Epidermal melanocyte (primary cell): ENCODE data around the gene LRRC75A.
A peak's percentile ranks its signal among the peaks of the same experiment; 100 is the strongest.
"Not testable (repeated sequence)": the region's sequence is repeated elsewhere in the genome, so short reads cannot be mapped to it uniquely, and the experiment has no call there.

Experiments
- DNase-seq: peaks from one replicate; pipeline ENCODE4 v3.0.0; 2011; ENCODE audit warnings: low spot score; ENCODE audit not compliant: insufficient read length

LRRC75A gene

DNA sequence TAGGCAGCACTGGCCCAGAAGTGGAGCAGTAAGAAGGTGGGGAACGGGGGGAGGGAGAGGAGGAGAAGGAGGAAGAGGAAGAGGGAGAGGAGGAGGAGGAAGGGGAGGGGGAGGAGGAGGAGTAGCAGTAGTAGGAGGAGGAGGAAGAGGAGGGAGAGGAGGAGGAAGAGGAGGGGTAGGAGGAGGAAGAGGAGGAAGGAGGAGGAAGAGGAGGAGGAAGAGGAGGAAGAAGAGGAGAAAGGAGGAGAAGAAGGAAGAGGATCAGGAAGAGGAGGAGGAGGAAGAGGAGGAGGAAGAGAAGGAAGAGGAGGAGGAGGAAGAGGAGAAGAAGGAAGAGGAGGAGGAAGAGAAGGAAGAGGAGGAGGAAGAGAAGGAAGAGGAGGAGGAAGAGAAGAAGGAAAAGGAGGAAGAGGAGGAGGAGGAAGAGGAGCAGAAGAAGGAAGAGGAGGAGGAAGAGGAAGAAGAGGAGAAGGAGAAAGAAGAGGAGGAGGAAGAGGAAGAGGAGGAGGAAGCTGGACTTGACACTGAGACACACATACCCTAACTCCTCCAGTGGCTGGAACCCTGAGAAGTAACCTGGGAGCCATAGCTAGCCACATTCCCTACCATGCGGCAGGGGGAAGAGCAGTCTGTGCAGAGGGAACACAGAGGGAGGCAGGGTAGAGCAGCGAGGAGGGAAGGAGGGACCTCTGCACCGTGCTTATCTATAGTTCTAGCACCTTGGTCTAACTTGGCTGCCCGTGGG, 35.8 kb downstream of the LRRC75A start:
- DNase-seq, result no peak

DNA sequence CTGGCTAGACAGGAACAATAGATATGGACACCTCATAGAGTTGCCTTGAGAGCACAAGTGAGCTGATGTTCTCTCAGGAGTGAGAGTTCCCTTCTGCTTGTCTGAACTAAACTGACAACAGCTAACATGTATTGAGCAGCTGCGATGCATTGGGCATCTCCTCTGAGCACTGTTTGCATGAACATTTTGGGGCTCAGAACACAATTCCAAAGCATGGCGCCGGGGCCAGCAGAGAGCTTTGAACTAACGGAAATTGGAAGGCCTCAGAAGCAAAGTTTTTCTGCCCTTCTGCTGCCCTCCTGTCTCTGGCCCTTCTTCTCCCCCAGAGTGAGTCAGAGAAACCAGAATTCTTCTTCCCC, 38.5 kb downstream of the LRRC75A start:
- DNase-seq, result no peak

DNA sequence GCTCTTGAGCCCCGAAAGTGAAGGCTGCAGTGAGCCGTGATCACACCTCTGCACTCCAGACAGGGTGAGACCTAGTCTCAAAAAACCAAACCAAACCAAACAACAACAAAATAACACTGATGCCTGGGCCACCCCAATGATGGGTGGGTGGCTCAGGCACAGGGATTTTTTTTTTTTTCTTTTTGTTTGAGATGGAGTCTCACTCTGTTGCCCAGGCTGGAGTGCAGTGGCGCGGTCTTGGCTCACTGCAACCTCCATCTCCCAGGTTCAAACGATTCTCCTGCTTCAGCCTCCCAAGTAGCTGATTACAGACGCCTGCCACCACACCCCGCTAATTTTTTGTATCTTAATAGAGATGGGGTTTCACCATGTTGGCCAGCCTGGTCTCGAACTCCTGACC, 39.7 kb downstream of the LRRC75A start:
- not testable (repeated sequence) for DNase-seq

DNA sequence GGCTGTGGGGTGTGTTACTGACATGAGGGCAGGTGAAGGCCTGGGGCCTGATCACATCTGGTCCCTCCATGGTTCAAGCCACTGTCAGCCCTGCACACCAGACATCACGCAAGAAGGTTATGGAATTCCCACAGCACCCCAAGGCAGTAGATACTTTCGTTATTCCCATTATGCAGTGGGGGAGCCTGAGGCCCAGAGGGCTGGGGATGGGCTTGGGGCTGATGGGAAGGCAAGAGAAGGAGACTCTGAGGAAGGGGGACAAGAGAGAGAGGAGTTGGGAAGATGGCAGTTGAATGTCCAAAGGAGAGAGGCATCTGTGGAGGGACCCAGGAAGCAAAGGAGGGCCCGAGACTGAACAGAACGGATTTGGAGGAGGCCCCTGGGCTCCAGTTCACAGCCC, 42.0 kb downstream of the LRRC75A start:
- DNase-seq, result no peak

DNA sequence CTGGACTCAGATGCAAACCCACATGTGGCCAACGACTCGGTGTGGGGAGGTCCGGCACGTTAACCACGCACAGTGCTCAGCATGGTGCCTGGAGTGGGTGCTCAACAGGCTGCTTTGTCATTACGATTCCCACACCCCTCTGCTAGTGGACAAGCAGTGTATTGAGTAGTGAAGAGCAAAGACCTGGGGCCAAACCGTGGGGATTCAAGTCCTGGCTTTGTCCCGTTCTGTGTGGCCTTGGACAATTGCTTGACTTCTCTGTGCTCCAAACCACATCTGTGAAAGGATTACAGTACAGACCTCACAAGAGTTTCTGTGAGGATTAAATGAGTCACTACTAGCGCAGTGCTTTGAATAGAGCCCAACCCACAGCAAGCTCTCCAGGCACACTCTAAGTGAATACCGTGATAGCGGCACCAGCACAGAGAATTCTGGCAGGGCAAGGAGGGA, 42.8 kb downstream of the LRRC75A start:
- no peak for DNase-seq

DNA sequence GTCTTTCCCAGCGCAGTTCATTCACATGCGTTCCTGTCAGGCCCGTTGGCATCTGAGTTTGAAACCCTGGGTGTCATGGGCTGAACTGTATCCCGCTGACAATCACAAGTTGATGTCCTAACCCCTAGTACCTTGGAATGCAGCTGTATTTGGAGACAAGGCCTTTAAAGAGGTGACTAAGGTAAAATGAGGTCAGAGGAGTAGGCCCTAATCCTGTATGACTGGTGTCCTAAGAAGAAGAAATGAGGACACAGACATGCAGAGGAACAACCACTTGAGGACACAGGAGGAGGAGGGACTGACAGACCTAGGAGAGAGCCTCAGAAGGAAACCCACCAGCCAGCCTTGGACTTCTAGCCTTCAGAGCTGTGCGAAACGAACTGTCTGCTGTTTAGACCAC, 43.5 kb downstream of the LRRC75A start:
- DNase-seq, result no peak

DNA sequence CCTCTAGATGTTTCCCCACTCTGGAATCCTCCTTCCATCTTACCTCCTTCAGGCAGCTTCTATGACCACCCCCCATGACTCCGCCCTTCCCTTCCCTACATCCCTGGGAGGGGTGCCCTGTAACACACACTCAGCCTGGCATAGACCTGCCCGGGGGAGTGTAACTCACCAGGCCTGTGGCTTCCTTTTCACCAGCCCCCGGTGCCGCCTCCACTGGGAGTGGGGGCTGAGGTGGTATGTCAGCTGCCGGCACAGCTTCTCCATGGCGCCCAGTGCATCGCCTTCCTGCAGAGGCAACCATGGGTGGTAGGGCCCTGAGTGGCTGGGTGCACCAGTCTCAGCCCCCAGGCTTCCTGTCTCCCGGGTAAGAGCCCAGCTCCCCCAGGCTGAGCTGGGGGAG, 44.3 kb downstream of the LRRC75A start:
- DNase-seq, result no peak

DNA sequence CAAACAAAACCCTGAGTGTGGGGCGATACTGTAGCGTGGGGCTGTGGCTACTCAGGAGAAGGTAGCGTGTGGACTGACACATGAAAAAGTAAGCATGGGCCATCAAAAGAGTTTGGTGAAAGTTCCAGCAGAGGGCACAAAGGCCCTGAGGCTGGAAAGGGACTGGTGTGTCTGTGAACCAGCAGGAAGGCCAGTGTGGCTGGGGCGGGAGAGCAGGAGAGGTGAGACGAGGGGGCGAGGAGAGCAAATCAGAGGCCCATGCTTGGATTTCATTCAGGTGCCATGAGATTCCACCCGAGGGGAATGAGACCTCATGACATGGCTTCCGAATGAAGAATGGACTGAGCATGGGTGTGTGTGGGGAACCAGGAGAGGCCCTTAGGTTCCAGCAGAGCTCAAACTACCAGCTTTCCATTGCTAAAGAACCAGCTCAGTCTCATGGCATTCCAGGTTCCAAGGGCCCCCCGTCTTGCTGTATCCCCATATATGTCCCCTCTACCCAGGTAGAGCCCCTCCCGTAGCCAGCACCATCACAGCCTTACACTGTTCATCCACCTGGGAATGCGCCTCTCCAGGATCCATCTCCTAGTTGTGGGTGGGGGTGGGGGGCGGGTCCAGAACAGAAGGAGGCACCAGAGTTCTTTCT, 45.5 kb downstream of the LRRC75A start:
- DNase-seq, result no peak

DNA sequence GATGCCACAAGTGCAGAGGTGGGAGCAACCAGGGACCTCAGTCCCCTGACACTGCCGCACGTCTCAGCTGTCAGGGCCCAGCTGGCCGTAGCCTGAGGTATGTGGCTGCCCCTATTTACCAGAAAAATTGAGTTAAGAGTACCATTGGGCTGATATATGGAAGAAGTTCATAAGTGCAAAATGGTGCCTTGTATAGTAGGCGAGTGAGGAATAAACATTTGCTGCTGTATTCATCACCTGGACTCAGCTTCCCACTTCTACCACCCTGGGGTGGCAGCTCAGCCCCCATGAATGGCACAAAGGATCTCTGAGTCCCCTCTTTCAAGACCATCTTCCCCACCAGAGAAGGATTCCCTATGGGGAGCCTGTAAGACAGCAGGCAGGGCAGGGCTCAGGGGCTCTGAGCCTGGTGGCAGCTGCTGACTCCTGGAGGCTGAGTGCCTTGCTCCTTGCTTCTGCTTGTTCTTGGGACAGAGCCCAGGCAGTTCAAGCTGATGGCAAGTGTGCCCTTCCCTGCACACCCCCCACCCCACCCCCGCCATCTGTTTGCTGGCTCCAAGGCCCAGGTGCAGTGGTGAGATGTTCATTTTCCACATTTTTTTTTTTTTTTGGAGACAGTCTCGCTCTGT, 47.6 kb downstream of the LRRC75A start:
- no peak for DNase-seq

DNA sequence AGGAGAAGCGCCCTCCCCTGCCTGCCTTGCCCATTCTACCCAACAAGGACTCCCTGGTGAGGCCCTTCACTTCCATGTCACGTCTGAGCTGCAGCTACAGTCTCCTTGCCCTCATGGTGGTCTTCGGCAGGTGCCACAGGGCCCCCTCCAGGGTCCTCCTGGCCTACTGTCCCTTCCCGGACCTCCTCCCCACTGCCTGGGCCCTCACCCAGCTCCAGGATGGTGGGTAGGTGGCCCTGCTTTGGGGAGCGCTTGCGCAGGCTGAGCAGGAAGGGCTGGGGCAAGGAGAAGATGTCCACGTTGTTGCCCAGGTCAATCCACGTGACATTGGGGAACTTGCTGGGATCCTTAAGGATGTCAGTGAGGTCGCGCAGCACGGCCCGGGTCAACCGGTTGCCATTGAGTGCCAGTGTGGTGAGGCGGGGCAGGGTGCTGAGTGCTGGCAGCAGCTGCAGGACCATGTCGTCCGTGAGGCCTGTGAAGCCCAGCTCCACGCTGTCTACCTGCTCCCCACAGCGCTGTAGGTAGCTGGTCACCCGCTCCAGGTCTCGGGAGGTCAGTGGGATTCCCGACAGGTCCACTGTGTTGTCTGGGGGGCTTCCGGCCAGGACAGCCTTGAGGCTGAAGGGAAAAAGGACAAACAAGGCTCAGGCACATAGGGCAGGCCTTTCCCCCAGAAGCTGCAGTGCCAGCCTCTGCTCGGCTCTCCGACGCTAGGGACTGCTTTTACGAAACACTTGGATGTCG, 48.3 kb downstream of the LRRC75A start:
- DNase-seq, result no peak

DNA sequence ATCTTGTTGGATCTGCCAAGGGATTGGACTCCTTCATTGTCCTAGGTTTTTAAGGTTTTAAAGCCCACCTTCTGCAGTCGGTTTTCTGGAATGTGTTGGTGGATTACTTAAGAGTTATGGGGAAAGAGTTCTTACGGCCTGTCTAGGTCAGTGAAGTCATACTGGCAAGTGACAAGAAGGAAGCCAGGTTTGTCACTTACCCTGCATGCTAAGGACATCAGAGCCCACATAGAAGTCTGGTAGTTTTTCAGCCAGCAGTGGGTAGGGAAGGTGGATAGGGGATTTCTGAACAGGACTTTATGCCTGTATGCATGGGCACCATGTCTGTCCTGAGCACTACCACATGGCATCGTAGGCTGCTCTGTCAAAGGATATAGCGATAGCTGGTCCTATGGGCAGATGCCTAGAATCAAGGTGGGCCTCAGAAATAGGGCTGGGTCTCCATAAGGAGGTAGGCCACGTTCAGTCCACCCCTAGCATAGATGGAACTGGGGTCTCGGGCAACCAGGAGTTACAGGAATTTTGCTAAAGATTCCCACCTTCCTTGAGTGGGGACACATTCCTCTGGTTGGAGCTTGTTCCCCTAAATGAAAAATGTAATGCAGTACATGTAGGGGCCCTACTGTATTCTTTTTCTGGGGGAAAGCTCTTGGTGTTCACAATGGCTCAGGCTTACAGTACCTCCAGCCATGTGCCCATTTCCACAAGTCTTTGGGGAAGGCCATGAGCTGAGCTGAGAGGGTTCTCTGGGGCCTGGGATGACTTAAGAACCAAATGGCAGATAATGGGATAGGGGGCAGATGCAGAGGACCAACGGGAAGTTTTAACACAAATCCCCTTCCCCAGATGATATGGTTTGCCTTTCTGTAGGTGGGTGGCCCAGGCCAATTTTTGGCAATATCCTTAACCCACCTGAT, 49.1 kb downstream of the LRRC75A start:
- DNase-seq, result no peak

DNA sequence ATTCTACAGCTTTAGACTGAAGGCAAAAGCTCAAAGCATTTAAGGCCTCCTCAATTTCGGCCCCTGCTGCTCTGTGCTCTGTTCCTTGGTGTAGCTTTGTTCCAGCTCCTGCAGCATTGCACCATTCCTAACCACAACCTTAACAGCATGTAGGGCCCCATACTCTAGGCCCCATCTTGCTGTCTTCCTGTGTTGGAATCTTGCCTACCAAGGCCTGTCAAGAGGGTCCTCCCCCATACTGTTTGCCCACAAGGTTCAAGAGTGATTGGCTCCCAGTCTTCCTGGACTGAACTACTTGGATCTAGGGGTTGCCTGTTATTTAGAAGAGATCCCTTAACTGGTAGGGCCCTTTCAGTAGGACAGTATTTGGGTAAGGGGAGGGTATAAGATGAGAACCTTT, 49.9 kb downstream of the LRRC75A start:
- DNase-seq, result no peak

DNA sequence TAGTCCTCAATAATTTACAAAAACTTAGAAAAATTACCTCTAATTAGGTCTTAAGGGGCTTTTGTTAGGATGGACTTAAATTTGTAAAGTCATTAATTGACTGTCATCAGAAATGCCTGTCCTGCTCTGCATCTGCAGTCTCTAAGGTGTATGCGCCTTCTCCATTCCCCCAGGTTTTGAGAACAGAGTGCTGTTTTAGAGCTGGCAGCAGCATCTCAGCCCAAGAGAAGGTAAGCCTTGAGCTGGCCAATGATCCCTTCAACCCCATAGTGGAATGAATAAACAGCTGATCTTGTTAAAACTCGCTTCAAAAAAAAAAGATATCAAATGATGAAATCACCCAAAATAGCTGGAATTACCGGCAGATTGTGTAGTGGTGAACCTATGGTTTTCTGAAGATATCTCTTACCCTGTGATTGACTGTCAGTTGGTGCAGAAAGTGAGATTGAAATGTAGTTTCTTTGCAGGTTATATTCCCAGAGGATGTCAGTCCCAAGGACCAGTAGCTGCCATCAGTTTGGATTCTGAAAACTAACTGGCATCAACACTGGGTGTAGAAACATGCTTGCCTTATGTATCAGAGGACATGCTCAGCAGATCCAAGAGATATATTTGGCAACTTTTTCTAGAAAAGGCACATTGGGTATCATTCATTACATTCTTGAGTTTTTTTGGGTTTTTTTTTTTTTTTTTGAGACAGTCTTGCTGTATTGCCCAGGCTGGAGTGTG, 50.9 kb downstream of the LRRC75A start:
- DNase-seq, result no peak

DNA sequence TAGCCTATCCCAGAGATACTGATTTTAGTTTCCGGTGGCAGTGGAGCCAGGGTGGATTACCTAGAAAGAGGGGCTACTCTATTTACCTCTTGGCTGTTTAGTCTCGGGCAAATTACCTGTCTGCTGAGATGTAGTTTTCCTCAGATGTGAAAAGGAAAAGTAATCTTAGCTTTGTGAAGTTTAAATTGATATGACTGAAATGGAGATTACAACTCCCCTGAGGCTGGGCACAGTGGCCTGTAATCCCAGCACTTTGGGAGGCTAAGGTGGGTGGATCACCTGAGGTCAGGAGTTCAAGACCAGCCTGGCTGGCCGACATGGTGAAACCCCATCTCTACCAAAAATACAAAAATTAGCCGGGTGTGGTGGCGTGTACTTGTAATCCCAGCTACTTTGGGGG, 51.6 kb downstream of the LRRC75A start:
- not testable (repeated sequence) for DNase-seq

DNA sequence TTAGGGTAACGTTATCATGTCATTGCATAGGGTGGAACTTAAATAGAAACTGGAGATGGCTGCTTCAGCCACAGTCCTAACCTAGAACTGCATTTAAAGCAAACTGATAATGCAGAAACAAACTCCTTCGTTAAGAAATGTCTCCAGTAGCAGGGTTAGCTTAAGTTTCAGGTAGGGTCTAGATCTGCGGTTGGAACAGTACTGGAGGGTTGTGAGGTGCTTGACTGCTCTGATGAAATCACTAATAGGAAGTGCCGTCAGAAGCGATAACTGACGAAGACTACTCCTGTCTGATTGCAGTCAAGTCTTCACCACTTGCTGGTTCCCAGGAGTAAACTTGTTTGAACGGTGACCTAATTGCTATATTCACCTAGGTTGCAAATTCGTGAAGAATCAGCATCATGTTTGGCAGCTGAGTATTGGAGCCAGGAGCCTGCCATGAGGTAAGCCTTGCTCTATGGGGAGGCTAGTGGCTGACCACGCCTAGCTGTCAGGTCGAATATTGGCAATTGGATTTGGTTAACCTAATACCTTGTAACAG, 52.1 kb downstream of the LRRC75A start:
- DNase-seq, result no peak

DNA sequence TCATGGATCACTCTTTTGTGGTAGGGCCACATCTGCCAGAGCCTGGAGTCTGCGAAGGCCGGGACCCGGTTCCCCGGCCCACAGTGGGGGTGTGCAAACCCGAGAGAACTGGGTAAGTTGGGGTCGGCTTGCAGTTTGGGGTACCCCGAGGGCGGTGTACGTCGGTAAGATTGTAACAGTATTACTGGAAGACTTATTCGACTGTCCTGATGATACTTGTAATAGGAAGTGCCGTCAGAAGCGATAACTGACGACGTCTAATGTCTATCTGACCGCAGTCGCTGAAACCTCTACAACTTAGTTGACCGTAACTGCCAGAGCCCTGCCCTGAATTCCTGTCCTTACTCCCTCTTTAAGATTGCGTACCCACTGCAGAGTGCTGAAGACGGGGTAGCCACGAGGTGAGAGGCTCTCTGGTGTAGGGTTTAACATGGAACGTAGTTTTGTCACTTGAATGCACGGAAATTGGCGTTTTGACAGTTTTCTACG, 52.6 kb downstream of the LRRC75A start:
- no peak for DNase-seq

DNA sequence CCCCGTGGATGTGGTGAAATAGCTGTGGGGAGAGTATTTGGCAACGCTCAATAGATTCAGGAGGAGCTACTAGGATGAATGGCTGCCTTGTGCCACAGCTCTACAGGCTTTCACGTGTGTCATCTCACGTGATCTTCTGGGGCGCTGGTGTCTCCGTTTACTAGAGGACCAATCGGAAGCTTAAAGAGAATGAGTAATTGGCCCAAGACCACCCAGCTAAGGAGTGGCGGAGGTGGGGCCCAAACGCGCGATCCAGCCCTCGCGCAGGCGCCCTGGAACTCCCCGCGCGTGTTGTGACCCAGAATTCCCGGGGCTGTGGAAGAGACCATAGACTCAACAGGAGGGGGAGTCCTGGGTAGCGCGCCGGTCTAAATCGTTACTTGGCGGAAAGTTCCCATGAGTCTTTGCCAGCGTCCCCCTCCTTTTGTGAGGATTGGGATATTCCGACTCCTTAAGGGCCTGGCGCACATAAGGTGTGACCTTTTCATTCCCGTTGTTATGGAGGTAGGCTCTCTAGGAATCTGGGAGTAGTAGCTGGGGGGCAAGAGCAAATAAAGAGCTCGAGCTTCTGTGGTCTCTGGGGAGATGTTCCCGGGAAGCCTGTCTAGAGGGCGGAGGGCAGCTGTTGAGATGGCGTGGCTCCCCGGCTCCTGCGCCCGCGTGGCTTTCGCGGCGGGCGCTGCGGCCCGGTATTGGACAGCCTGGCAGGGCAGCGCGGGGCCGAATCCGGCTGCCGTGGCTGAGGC, 53.3 kb downstream of the LRRC75A start:
- peak; percentile 100 for DNase-seq

DNA sequence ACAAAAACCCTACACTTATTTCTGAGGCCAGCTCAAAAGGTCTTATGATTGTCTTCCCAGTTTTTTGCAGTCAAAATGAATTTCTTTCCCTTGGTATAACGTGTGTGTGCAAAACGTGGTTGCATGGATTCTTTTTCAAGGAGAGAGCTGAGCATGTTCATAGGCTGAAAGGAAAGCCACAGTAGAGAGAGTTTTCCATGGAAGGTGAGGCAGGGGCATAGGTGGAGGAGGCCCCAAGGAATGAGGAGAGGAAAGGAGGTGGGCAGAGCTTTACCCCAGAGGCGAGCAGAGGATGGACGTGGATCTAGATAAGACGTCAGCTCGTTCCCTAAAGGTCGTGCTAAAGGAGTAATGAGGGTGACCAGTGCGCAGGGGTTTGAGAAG, 53.8 kb downstream of the LRRC75A start:
- peak; percentile 45 for DNase-seq

DNA sequence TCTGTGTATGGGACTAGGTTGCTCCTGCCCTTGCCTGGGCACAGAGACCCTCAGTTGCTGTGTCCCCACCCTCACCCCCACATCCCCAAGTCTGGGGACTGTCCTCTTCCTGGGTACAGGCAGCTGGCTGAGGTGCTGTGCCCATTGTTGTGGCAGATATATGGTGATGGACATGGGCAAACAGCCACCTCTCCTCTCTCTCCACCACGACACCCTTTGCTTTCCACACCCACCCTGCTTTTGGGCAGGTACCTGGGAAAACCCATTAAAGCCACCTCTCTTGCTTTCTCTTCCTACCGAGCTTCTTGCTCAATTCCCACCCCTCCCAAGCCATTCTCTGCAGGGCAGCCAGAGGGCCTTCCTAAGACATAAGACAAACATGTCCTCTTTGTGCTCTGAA, 54.9 kb downstream of the LRRC75A start:
- DNase-seq, result no peak
